WERI-Rb-1 (cell line): ENCODE results near the gene PHACTR3.
A peak's percentile ranks its signal among the peaks of the same experiment; 100 is the strongest.

Experiments
- DNase-seq: peaks from one replicate; pipeline ENCODE4 v3.0.0-alpha.2; 2020
- H3K27ac ChIP-seq: fragments of 250-450 bp; sonication (Bioruptor Pico); 2 replicates; pipeline ENCODE4 v1.5.1; 2020; ENCODE audit warnings: mild to moderate bottlenecking, moderate library complexity
- H3K27me3 ChIP-seq: fragments of 250-450 bp; sonication (Bioruptor Pico); 2 replicates; pipeline ENCODE4 v1.5.1; 2021; ENCODE audit warnings: mild to moderate bottlenecking, low read depth, moderate library complexity; ENCODE audit not compliant: insufficient read depth, severe bottlenecking
- H3K36me3 ChIP-seq: fragments of 250-450 bp; sonication (Bioruptor Pico); 2 replicates; pipeline ENCODE4 v1.5.1; 2020; ENCODE audit warnings: mild to moderate bottlenecking, moderate library complexity
- H3K4me3 ChIP-seq: 2 replicates; pipeline ENCODE4 v1.5.1; 2011; ENCODE audit warnings: low read depth, mild to moderate bottlenecking, control low read depth, low read length
- H3K9me3 ChIP-seq: fragments of 250-450 bp; sonication (Bioruptor Pico); 2 replicates; pipeline ENCODE4 v1.5.1; 2021; ENCODE audit warnings: mild to moderate bottlenecking, moderate library complexity; ENCODE audit not compliant: severe bottlenecking
- CTCF ChIP-seq: IDR thresholded peaks from 2 replicates; pipeline ENCODE4 v1.5.1; 2011; ENCODE audit warnings: low read depth, mild to moderate bottlenecking, control low read depth, inconsistent platforms, low read length

Gene PHACTR3

GRCh38 chr20:59750209-59750840 lies 146.0 kb downstream of the PHACTR3 start:
- H3K27me3 ChIP-seq: peaks cover 94% of the 10 kb centered on the region
- no peak for TF ChIP-seq CTCF

GRCh38 chr20:59751075-59751711 lies 146.9 kb downstream of the PHACTR3 start:
- no peaks in the 10 kb centered on the region for H3K36me3 ChIP-seq
- H3K4me3 ChIP-seq: no peak overlapping the region
- DNase-seq: peak; percentile 62
- no peak overlapping the region for H3K27ac ChIP-seq
- peaks cover 94% of the 10 kb centered on the region for H3K27me3 ChIP-seq
- peak; percentile 91 for TF ChIP-seq CTCF
- no peaks in the 10 kb centered on the region for H3K9me3 ChIP-seq

More at GRCh38 chr20:59750209-59750840, 146.0 kb downstream of the PHACTR3 start:
- no peak for DNase-seq
- no peak overlapping the region for H3K27ac ChIP-seq
- H3K9me3 ChIP-seq: no peaks in the 10 kb centered on the region
- no peaks in the 10 kb centered on the region for H3K36me3 ChIP-seq
- no peak overlapping the region for H3K4me3 ChIP-seq

GRCh38 chr20:59752101-59752586 lies 147.8 kb downstream of the PHACTR3 start:
- H3K9me3 ChIP-seq: no peaks in the 10 kb centered on the region
- no peak for DNase-seq
- no peak overlapping the region for H3K4me3 ChIP-seq
- no peak overlapping the region for H3K27ac ChIP-seq
- no peak for TF ChIP-seq CTCF
- no peaks in the 10 kb centered on the region for H3K36me3 ChIP-seq
- peaks cover 93% of the 10 kb centered on the region for H3K27me3 ChIP-seq

- H3K27ac ChIP-seq: no peak overlapping the region
- H3K4me3 ChIP-seq: no peak overlapping the region
- no peaks in the 10 kb centered on the region for H3K9me3 ChIP-seq
- no peak for TF ChIP-seq CTCF
- H3K27me3 ChIP-seq: peaks cover 93% of the 10 kb centered on the region
- no peak for DNase-seq
- no peaks in the 10 kb centered on the region for H3K36me3 ChIP-seq
Measured at GRCh38 chr20:59752704-59753460, 148.5 kb downstream of the PHACTR3 start.

GRCh38 chr20:59753836-59754235 lies 149.5 kb downstream of the PHACTR3 start:
- Histone ChIP-seq H3K4me3 (no peak overlapping the region), H3K27ac (no peak overlapping the region), H3K9me3 (no peaks in the 10 kb centered on the region), H3K36me3 (no peaks in the 10 kb centered on the region), H3K27me3 (peaks cover 93% of the 10 kb centered on the region)
- no peak for DNase-seq
- 0 out of 2 replicates have a peak, but pooled peaks have one; percentile 14 for TF ChIP-seq CTCF
